ENCODE results near the gene PIK3R3.

- TF ChIP-seq, protein P1, sequence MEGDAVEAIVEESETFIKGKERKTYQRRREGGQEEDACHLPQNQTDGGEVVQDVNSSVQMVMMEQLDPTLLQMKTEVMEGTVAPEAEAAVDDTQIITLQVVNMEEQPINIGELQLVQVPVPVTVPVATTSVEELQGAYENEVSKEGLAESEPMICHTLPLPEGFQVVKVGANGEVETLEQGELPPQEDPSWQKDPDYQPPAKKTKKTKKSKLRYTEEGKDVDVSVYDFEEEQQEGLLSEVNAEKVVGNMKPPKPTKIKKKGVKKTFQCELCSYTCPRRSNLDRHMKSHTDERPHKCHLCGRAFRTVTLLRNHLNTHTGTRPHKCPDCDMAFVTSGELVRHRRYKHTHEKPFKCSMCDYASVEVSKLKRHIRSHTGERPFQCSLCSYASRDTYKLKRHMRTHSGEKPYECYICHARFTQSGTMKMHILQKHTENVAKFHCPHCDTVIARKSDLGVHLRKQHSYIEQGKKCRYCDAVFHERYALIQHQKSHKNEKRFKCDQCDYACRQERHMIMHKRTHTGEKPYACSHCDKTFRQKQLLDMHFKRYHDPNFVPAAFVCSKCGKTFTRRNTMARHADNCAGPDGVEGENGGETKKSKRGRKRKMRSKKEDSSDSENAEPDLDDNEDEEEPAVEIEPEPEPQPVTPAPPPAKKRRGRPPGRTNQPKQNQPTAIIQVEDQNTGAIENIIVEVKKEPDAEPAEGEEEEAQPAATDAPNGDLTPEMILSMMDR (conservative IDR thresholded peaks at IDR 0.05; ENCODE audit: low read depth, low read length), result no peak
- TF ChIP-seq EZH2 (IDR thresholded peaks at IDR 0.05; ENCODE audit: borderline replicate concordance, low read depth, low read length, poor library complexity, severe bottlenecking), result no peak
Measured at GRCh38 chr1:46133181-46133658, 791 bp upstream of the PIK3R3 start.
